NT2/D1 (cell line): ENCODE data around the gene RASSF1.

Experiments used
- SUZ12 ChIP-seq: IDR thresholded peaks from 2 replicates; pipeline ENCODE4 v1.6.1; 2011; ENCODE audit not compliant: insufficient read length, insufficient read depth; ENCODE audit errors: extremely low read depth
- YY1 ChIP-seq: IDR thresholded peaks from 2 replicates; pipeline ENCODE4 v1.6.1; 2011; ENCODE audit not compliant: insufficient read length, insufficient read depth
- ZNF274 ChIP-seq: IDR thresholded peaks from 2 replicates; pipeline ENCODE4 v1.6.1; 2011; ENCODE audit warnings: mild to moderate bottlenecking, low read depth, low read length

DNA sequence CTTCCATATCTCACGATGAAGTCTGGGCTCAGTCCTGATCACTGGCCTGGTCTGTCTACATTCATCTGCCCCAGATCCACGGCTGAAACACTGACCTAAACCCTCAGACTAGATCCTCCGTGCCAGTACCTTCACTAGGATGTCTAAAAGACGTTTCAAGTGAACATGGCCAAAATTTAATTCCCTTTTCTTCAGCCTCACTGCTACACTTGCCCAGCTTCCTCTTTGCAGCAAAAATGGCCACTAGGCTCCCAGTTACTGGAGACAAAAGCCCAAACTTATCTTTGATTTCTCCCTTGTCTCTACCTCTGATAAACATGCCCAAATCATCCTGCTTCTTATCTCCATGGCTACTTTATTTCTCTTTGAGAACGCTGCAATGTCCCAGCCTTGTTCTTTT lies 1.7 kb downstream of the RASSF1 start:
- TF ChIP-seq YY1 (no peak), ZNF274 (no peak), SUZ12 (no peak)
